GM12892 (cell line): ENCODE data around the gene CYTH1.

Experiments
- POLR2A ChIP-seq: IDR thresholded peaks from 2 replicates; pipeline ENCODE4 v1.6.1; 2011; ENCODE audit warnings: low read depth, low read length, control low read depth
- POLR2AphosphoS5 ChIP-seq: IDR thresholded peaks from 2 replicates; pipeline ENCODE4 v1.6.1; 2011; ENCODE audit warnings: low read depth, low read length, control low read depth
- TAF1 ChIP-seq: IDR thresholded peaks from 2 replicates; pipeline ENCODE4 v1.6.1; 2011; ENCODE audit warnings: low read depth, mild to moderate bottlenecking, control low read depth, low read length, borderline replicate concordance

- TF ChIP-seq POLR2A = no peak
- no peak for TF ChIP-seq POLR2AphosphoS5
- TF ChIP-seq TAF1 = no peak
These were observed 147.9 kb downstream of the CYTH1 start for GRCh38 chr17:78634154-78634553.
